Esophagus squamous epithelium (tissue), 5 donors: ENCODE data around the gene SHISAL1. TPM values are rescaled to one million over a fixed set of nuclear protein-coding genes. Genes with fewer than 3 reads are reported as not detected.

Source experiments
- DNase-seq: peaks from one replicate; lab custom pipeline; 2025; lab: John Stamatoyannopoulos, UW
- H3K27ac ChIP-seq, 4 donors: fragments of 200-600 bp; sonication (generic); one replicate each; pipeline ENCODE4 v1.5.1; 2016 to 2019; ENCODE audit warnings: mild to moderate bottlenecking in 1 of 4
- H3K27me3 ChIP-seq, 4 donors: fragments of 200-600 bp; sonication (generic); 1 replicate in 3 of 4; 2 replicates in 1 of 4; pipeline versions ENCODE4 v1.5.1 to v1.6.0; 2017 to 2021; ENCODE audit warnings: antibody characterized with exemption in 1 of 4
- H3K36me3 ChIP-seq, 3 donors: fragments of 200-600 bp; sonication (generic); one replicate each; pipeline ENCODE4 v1.5.1; 2016 to 2019
- H3K4me1 ChIP-seq, 3 donors: fragments of 200-600 bp; sonication (generic); one replicate each; pipeline ENCODE4 v1.5.1; 2017 to 2019
- H3K4me3 ChIP-seq, 4 donors: fragments of 200-600 bp; sonication (generic); 1 replicate in 3 of 4; 2 replicates in 1 of 4; pipeline ENCODE4 v1.5.1; 2016 to 2019; ENCODE audit warnings: mild to moderate bottlenecking in 2 of 4, moderate library complexity in 1 of 4
- H3K9me3 ChIP-seq, 3 donors: fragments of 200-600 bp; sonication (generic); one replicate each; pipeline ENCODE4 v1.5.1; 2016 to 2019
- CTCF ChIP-seq, 6 experiments: fragments of 450-650 bp in 4 of 6; fragments of 200-600 bp in 2 of 6; sonication (generic) in 2 of 6; IDR thresholded peaks; one replicate each; pipeline ENCODE4 v1.5.1; 2016 to 2019; ENCODE audit warnings: antibody characterized with exemption in 6 of 6, mild to moderate bottlenecking in 4 of 6, moderate library complexity in 4 of 6
- POLR2A ChIP-seq, 4 donors: fragments of 450-650 bp; IDR thresholded peaks; one replicate each; pipeline ENCODE4 v1.6.1; 2017; ENCODE audit warnings: antibody characterized with exemption in 4 of 4, mild to moderate bottlenecking in 4 of 4, moderate library complexity in 3 of 4
- WGBS, 2 donors: methylation state at CpG; one replicate each; pipeline ENCODE4 v1.1.5; 2018; 5-methylcytosine and 5-hydroxymethylcytosine counted together
- intact Hi-C: fragments of 100-400 bp; cut with DNase I; formaldehyde crosslinking; loops from one replicate; pipeline ENCODE4 v1.15.0; 2022
- total RNA-seq, 4 donors: library from RNA; depleted of rRNA; stranded (reverse); fragments of >200 nt; gene quantifications; one replicate each; pipeline ENCODE4 v1.1.0, GENCODE V29; 2016
- donor health status: DM: yes; HTN: yes; CAD: no.

Gene SHISAL1
- total RNA-seq, 4 donors from 2014 or later, result 0.08 to 1.3 (median 0.31) TPM

- TF ChIP-seq CTCF (IDR thresholded peaks at IDR 0.05), result no peak
- TF ChIP-seq POLR2A (IDR thresholded peaks at IDR 0.05), result no peak
- H3K36me3 ChIP-seq, result no peaks in the 10 kb centered on the region
- no peaks in the 10 kb centered on the region for H3K9me3 ChIP-seq
- no peak overlapping the region for H3K27ac ChIP-seq
- DNase-seq, result no peak
- no peak overlapping the region for H3K4me3 ChIP-seq
- intact Hi-C loops, result no loop called here
- whole genome bisulfite sequencing, 2 donors, result 50 to 64% methylated on average over 5 to 9 of the region's 21 CpGs
- H3K27me3 ChIP-seq, result peaks cover 0 to 68% (median 0%) of the 10 kb centered on the region in 4 donors
- H3K4me1 ChIP-seq, result peaks cover 0 to 4% (median 1%) of the 10 kb centered on the region in 3 donors
These were observed 20.9 kb downstream of the SHISAL1 start for GRCh38 chr22:44291674-44292360.

DNA sequence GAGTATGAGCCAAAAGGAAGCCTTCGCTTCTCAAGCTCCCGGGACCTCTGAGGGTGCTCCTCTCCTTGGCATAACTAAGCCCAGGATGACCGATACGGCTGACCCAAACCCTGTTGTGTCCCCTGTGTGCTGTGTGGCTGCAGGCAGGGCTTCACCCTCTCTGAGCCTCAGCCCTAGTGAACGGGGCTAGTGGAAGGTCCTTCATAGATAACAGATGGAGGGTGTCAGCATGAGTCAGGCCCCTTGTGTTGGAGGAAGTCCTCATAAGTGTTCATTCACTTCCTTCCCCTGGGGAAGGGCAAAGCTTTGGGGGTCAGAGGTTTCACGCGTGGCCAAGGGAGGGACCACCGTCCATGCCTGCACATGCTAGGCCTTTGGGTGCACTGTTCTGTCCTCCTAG is 21.5 kb downstream of the SHISAL1 start:
- TF ChIP-seq CTCF (IDR thresholded peaks at IDR 0.05), result no peak
- no peak for TF ChIP-seq POLR2A (IDR thresholded peaks at IDR 0.05)
- intact Hi-C loops, result no loop called here
- H3K4me3 ChIP-seq, result no peak overlapping the region
- DNase-seq, result no peak
- no peaks in the 10 kb centered on the region for H3K36me3 ChIP-seq
- H3K9me3 ChIP-seq, result no peaks in the 10 kb centered on the region
- H3K27me3 ChIP-seq, result peaks cover 0 to 73% (median 0%) of the 10 kb centered on the region in 4 donors
- peaks cover 0 to 9% (median 6%) of the 10 kb centered on the region in 3 donors for H3K4me1 ChIP-seq
- no peak overlapping the region for H3K27ac ChIP-seq
- 59 to 67% methylated on average over 3 to 4 of the region's 8 CpGs for WGBS, 2 donors

GRCh38 chr22:44289414-44290171 is 23.2 kb downstream of the SHISAL1 start:
- Histone ChIP-seq H3K9me3 (no peaks in the 10 kb centered on the region), H3K36me3 (no peaks in the 10 kb centered on the region), H3K27me3 (peaks cover 0 to 89% (median 0%) of the 10 kb centered on the region in 4 donors), H3K27ac (no peak overlapping the region), H3K4me3 (no peak overlapping the region), H3K4me1 (peaks cover 0 to 26% (median 6%) of the 10 kb centered on the region in 3 donors)
- 67 to 74% methylated on average over 5 to 11 of the region's 13 CpGs for WGBS, 2 donors
- intact Hi-C loops, result no loop called here
- no peak for TF ChIP-seq CTCF (IDR thresholded peaks at IDR 0.05)
- TF ChIP-seq POLR2A (IDR thresholded peaks at IDR 0.05), result no peak
- no peak for DNase-seq

GRCh38 chr22:44288913-44289312 is 23.8 kb downstream of the SHISAL1 start:
- Histone ChIP-seq H3K9me3 (no peaks in the 10 kb centered on the region), H3K36me3 (no peaks in the 10 kb centered on the region), H3K4me1 (peaks cover 0 to 31% (median 6%) of the 10 kb centered on the region in 3 donors), H3K4me3 (no peak overlapping the region), H3K27me3 (peaks cover 0 to 89% (median 0%) of the 10 kb centered on the region in 4 donors), H3K27ac (no peak overlapping the region)
- TF ChIP-seq CTCF (IDR thresholded peaks at IDR 0.05) (no peak), POLR2A (IDR thresholded peaks at IDR 0.05) (no peak)
- WGBS, 2 donors, result 73 to 75% methylated on average over 2 of the region's 4 CpGs
- no peak for DNase-seq
- intact Hi-C loops, result no loop called here

DNA sequence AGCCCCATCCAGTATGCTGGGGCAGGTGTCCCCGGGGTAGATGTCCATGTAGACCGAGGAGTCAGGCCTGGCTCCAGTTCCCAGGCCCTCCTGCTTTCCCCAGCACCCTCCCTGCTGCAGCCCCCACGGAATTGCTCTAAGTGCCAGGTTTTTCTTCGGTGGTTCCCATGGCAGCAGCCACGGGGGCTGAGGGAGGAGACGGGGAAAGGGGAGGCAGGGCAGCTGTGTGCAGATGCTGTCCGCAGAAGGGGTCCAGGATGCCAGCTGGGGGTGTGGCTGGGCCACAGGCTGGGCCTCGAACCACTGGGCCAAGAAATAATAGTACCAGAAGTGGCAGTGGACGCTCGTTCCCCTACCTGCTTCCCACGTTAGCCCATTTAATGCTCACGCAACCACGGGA is 25.0 kb downstream of the SHISAL1 start:
- DNase-seq, result no peak
- no peak for TF ChIP-seq CTCF (IDR thresholded peaks at IDR 0.05)
- no peak for TF ChIP-seq POLR2A (IDR thresholded peaks at IDR 0.05)
- peaks cover 0 to 88% (median 0%) of the 10 kb centered on the region in 4 donors for H3K27me3 ChIP-seq
- H3K4me3 ChIP-seq, result no peak overlapping the region
- H3K4me1 ChIP-seq, result peaks cover 0 to 31% (median 6%) of the 10 kb centered on the region in 3 donors
- H3K9me3 ChIP-seq, result no peaks in the 10 kb centered on the region
- no peaks in the 10 kb centered on the region for H3K36me3 ChIP-seq
- 84 to 93% methylated on average over 3 to 6 of the region's 13 CpGs for WGBS, 2 donors
- intact Hi-C loops, result no loop called here
- no peak overlapping the region for H3K27ac ChIP-seq
